Endothelial cell of umbilical vein (primary cell): ENCODE data around the gene IPO4. TPM values are rescaled to one million over a fixed set of nuclear protein-coding genes. Genes with fewer than 3 reads are reported as not detected.

Source experiments
- BruUV-seq: library from RNA; stranded (reverse); fragments of 400-500 nt; replicated peaks from 2 replicates; lab custom pipeline; 2021; lab: Mats Ljungman, UMichigan
- CTCF ChIA-PET: fragments of 300-600, 350-600 bp; sonication (Branson Sonifier 250); formaldehyde crosslinking; loops from one replicate; lab custom pipeline; 2021; ENCODE audit warnings: antibody characterized with exemption, inconsistent platforms; lab: Charles Lee
- POLR2A ChIA-PET: fragments of 300-600, 350-600 bp; sonication (Branson Sonifier 250); formaldehyde crosslinking; loops from one replicate; lab custom pipeline; 2021; ENCODE audit warnings: antibody characterized with exemption, inconsistent platforms; lab: Charles Lee
- DNase-seq: peaks from one replicate; pipeline ENCODE4 v3.0.0-alpha.2; 2011; ENCODE audit warnings: low read depth, low spot score
- FAIRE-seq: peaks from 2 replicates; lab custom pipeline; 2011; peaks lifted over from hg19 to GRCh38; lab: Jason Lieb, UNC
- H2AFZ ChIP-seq: 2 replicates; pipeline ENCODE4 v1.6.0; 2012; ENCODE audit warnings: low read depth, low read length, control low read depth, inconsistent platforms
- H3K27ac ChIP-seq: 2 replicates; pipeline ENCODE4 v1.5.1; 2011; ENCODE audit warnings: low read depth, mild to moderate bottlenecking, control low read depth, low read length, moderate library complexity; ENCODE audit not compliant: insufficient read depth
- H3K27me3 ChIP-seq, 2 experiments: 2 replicates each; pipeline versions ENCODE4 v1.6.0 to v1.6.1; 2011; ENCODE audit warnings: low read length in 2 of 2, mixed read lengths in 1 of 2; ENCODE audit not compliant: control insufficient read depth in 2 of 2, insufficient read depth in 2 of 2
- H3K36me3 ChIP-seq, 2 experiments: 2 replicates in 1 of 2; 3 replicates in 1 of 2; pipeline ENCODE4 v1.5.1; 2011; ENCODE audit warnings: low read length in 2 of 2, mild to moderate bottlenecking in 1 of 2, moderate library complexity in 1 of 2; ENCODE audit not compliant: control insufficient read depth in 2 of 2, insufficient read depth in 2 of 2; ENCODE audit errors: extremely low read depth in 1 of 2
- H3K4me1 ChIP-seq: 3 replicates; pipeline ENCODE4 v1.5.1; 2011; ENCODE audit warnings: mild to moderate bottlenecking, low read length; ENCODE audit not compliant: control insufficient read depth, insufficient read depth; ENCODE audit errors: extremely low read depth
- H3K4me2 ChIP-seq: 2 replicates; pipeline ENCODE4 v1.6.1; 2011; ENCODE audit warnings: low read length, control low read depth, mixed read lengths; ENCODE audit not compliant: insufficient read depth
- H3K4me3 ChIP-seq, 3 experiments: fragments of 200-600 bp in 1 of 3; sonication (generic), shearing (Covaris generic) in 1 of 3; replicated peaks in 1 of 3; 2 replicates each; pipeline ENCODE4 v1.5.1; 2011 to 2016; ENCODE audit warnings: control low read depth in 3 of 3, low read length in 3 of 3, mild to moderate bottlenecking in 2 of 3, inconsistent platforms in 1 of 3, low read depth in 1 of 3, moderate library complexity in 1 of 3; ENCODE audit not compliant: insufficient read depth in 1 of 3
- H3K79me2 ChIP-seq: 2 replicates; pipeline ENCODE4 v1.6.0; 2012; ENCODE audit warnings: low read length, inconsistent platforms; ENCODE audit not compliant: control insufficient read depth, insufficient read depth
- H3K9ac ChIP-seq: replicated peaks from 2 replicates; pipeline ENCODE3; 2011; ENCODE audit warnings: low read length, control low read depth; ENCODE audit not compliant: insufficient read depth; ENCODE audit errors: extremely low read depth
- H3K9me1 ChIP-seq: replicated peaks from 3 replicates; pipeline ENCODE4 v1.6.0; 2011; ENCODE audit warnings: mild to moderate bottlenecking, low read length; ENCODE audit not compliant: control insufficient read depth, insufficient read depth; ENCODE audit errors: extremely low read depth
- H3K9me3 ChIP-seq: replicated peaks from 2 replicates; pipeline ENCODE4 v1.5.1; 2012; ENCODE audit warnings: low read length, inconsistent platforms; ENCODE audit not compliant: control insufficient read depth, insufficient read depth
- H4K20me1 ChIP-seq: replicated peaks from 2 replicates; pipeline ENCODE3; 2011; ENCODE audit warnings: mild to moderate bottlenecking, low read length; ENCODE audit not compliant: control insufficient read depth, insufficient read depth; ENCODE audit errors: extremely low read depth
- CTCF ChIP-seq, 2 donors: IDR thresholded peaks; 1 replicate in 1 of 2; 2 replicates in 1 of 2; pipeline ENCODE4 v1.5.1; 2011; ENCODE audit warnings: low read length in 2 of 2, mild to moderate bottlenecking in 2 of 2, moderate library complexity in 2 of 2, control low read depth in 1 of 2, inconsistent platforms in 1 of 2, low read depth in 1 of 2; ENCODE audit not compliant: insufficient read depth in 1 of 2; ENCODE audit errors: extremely low read depth in 1 of 2
- EZH2 ChIP-seq: IDR thresholded peaks from 2 replicates; pipeline ENCODE4 v1.6.1; 2012; ENCODE audit warnings: borderline replicate concordance, low read depth, mild to moderate bottlenecking, moderate library complexity, low read length, inconsistent platforms; ENCODE audit not compliant: severe bottlenecking
- FOS ChIP-seq: IDR thresholded peaks from 2 replicates; pipeline ENCODE4 v1.6.1; 2011; ENCODE audit warnings: mild to moderate bottlenecking, low read length, moderate library complexity, borderline replicate concordance; ENCODE audit not compliant: insufficient read depth
- GATA2 ChIP-seq: IDR thresholded peaks from 2 replicates; pipeline ENCODE4 v1.7.0; 2011; ENCODE audit warnings: low read depth, mild to moderate bottlenecking, moderate library complexity, mixed read lengths, low read length; ENCODE audit not compliant: insufficient read length, insufficient read depth
- JUN ChIP-seq: IDR thresholded peaks from 2 replicates; pipeline ENCODE4 v1.6.1; 2011; ENCODE audit warnings: borderline replicate concordance, low read depth; ENCODE audit not compliant: insufficient read length, insufficient read depth
- MAX ChIP-seq: IDR thresholded peaks from 2 replicates; pipeline ENCODE4 v1.6.1; 2011; ENCODE audit not compliant: insufficient read depth, insufficient read length
- MYC ChIP-seq: IDR thresholded peaks from one replicate; pipeline ENCODE4 v1.6.1; 2011; ENCODE audit warnings: mild to moderate bottlenecking, low read depth, low read length
- POLR2A ChIP-seq: IDR thresholded peaks from 2 replicates; pipeline ENCODE4 v1.6.1; 2012; ENCODE audit warnings: low read depth, mild to moderate bottlenecking, control low read depth, low read length
- POLR2AphosphoS5 ChIP-seq: IDR thresholded peaks from 2 replicates; pipeline ENCODE4 v1.6.1; 2012; ENCODE audit warnings: low read depth, mild to moderate bottlenecking, control low read depth, low read length, moderate library complexity; ENCODE audit not compliant: insufficient read depth
- dilution Hi-C: fragments of 300-500 bp; cut with MboI; formaldehyde crosslinking; loops from one replicate; pipeline ENCODE4 v1.15.0; 2019; ENCODE audit warnings: low sequenced_read_pairs; ENCODE audit not compliant: extremely low pct_ligation_motif_present
- intact Hi-C: fragments of 100-400 bp; cut with micrococcal nuclease; formaldehyde crosslinking; loops from one replicate; pipeline ENCODE4 v1.10.0; 2022
- polyA plus RNA-seq, 4 experiments: library from polyadenylated mRNA; depleted of rRNA in 3 of 4; stranded (reverse) in 3 of 4; unstranded in 1 of 4; fragments of >200 nt; gene quantifications; 2 replicates each; pipeline versions ENCODE4 v1.2.1 to v1.2.3, GENCODE V29; 2011 to 2012; ENCODE audit warnings: missing spikeins in 1 of 4
- total RNA-seq: library from RNA; stranded (reverse); gene quantifications from 2 replicates; pipeline ENCODE4 v1.2.3, GENCODE V29; 2021

The IPO4 gene
- total and polyA plus RNA-seq, 2 donors (not counting 3 experiments of a cell fraction or from before 2014, with no cell fraction given), result 24.6 to 66.5 TPM

GRCh38 chr14:24189460-24189859 is 844 bp upstream of the IPO4 start:
- Histone ChIP-seq H3K36me3 (peaks cover 5 to 31% of the 10 kb centered on the region in 2 experiments), H3K9me3 (no peaks in the 10 kb centered on the region), H2AFZ (no peak overlapping the region), H3K4me1 (peaks cover 8% of the 10 kb centered on the region), H3K9ac (peak overlapping the region; percentile 14), H3K27ac (no peak overlapping the region), H3K4me2 (no peak overlapping the region), H3K4me3 (no peak overlapping the region), H3K9me1 (no peaks in the 10 kb centered on the region), H4K20me1 (no peaks in the 10 kb centered on the region), H3K27me3 (no peaks in the 10 kb centered on the region), H3K79me2 (peaks cover 24% of the 10 kb centered on the region)
- dilution Hi-C loops (no loop called here), intact Hi-C loops (loop anchor here (2.0 kb wide), 4 partner anchors 29 to 107 kb away; partner anchors contain the start of genes DCAF11, IRF9, NRL and PSME2)
- FAIRE-seq, result no peak
- CTCF ChIA-PET, result interaction anchor here (1.0 to 1.6 kb wide), 4 partner anchors 24 to 108 kb away, joined by 3 to 6 read pairs (median 4); partner anchors contain the start of genes CHMP4A, IRF9 and MDP1
- DNase-seq, result no peak
- TF ChIP-seq POLR2AphosphoS5 (no peak), EZH2 (no peak), MYC (no peak), POLR2A (no peak), GATA2 (no peak), JUN (no peak), FOS (no peak), CTCF (IDR thresholded peaks at IDR 0.05; ENCODE audit: extremely low read depth in 1 of 2, insufficient read depth in 1 of 2, low read depth in 1 of 2, low read length in 2 of 2) (no peak), MAX (no peak)
- POLR2A ChIA-PET, result interaction anchor here (1.0 kb wide), 1 partner anchor 24 kb away, joined by 5 read pairs; the partner anchor contains the start of gene CHMP4A
- BruUV-seq, result no TSS peak
